ENCODE results near the gene FUT2. TPM values are rescaled to one million over a fixed set of nuclear protein-coding genes. Genes with fewer than 3 reads are reported as not detected.
A peak's percentile ranks its signal among the peaks of the same experiment; 100 is the strongest.

FUT2 gene
- total and polyA plus RNA-seq, 2 of the 13 experiments (the other 11 are each of a cell fraction or from before 2014, with no cell fraction given): 0.07 TPM; not detected in 1

GRCh38 chr19:48719263-48720171 is 23.7 kb downstream of the FUT2 start, which contains the start of gene MAMSTR (continued):
- no peak for TF ChIP-seq FUBP1 (CRISPR knock-in tag; IDR thresholded peaks at IDR 0.05; ENCODE audit: borderline replicate concordance)
- no peak for TF ChIP-seq ZNF605 (CRISPR knock-in tag; IDR thresholded peaks at IDR 0.05)
- no peak for TF ChIP-seq ZNF501 (CRISPR knock-in tag; IDR thresholded peaks at IDR 0.05)
- TF ChIP-seq PRDM4 (CRISPR knock-in tag; IDR thresholded peaks at IDR 0.05; ENCODE audit: borderline replicate concordance): no peak
- 0 out of 2 replicates have a peak, but pooled peaks have one; percentile 8 for TF ChIP-seq ZNF431 (CRISPR knock-in tag; IDR thresholded peaks at IDR 0.05; ENCODE audit: borderline replicate concordance, low read depth)
- 0 out of 2 replicates have a peak, but pooled peaks have one; percentile 8 for TF ChIP-seq ZNF263 (CRISPR knock-in tag; IDR thresholded peaks at IDR 0.05)
- TF ChIP-seq ZNF670 (CRISPR knock-in tag; IDR thresholded peaks at IDR 0.05; ENCODE audit: borderline replicate concordance): 0 out of 2 replicates have a peak, but pooled peaks have one; percentile 6
- peak; percentile 12 for TF ChIP-seq HNRNPLL (IDR thresholded peaks at IDR 0.05; ENCODE audit: low read depth, low read length, poor library complexity, severe bottlenecking)
- TF ChIP-seq ZNF691 (CRISPR knock-in tag; IDR thresholded peaks at IDR 0.05; ENCODE audit: borderline replicate concordance, low read depth): peak; percentile 37; the same call in 1 of the 2 replicates
- TF ChIP-seq TEAD3 (CRISPR knock-in tag; optimal IDR thresholded peaks at IDR 0.05; ENCODE audit: borderline replicate concordance): no peak
- peak; percentile 65 for TF ChIP-seq CTCF (CRISPR knock-in tag; IDR thresholded peaks at IDR 0.05)
- TF ChIP-seq ZNF160 (CRISPR knock-in tag; IDR thresholded peaks at IDR 0.05): no peak
- TF ChIP-seq SRSF9 (IDR thresholded peaks at IDR 0.05; ENCODE audit: borderline replicate concordance, insufficient read depth, low read depth, low read length, poor library complexity, severe bottlenecking): no peak
- TF ChIP-seq FOXO4 (CRISPR knock-in tag; conservative IDR thresholded peaks at IDR 0.05): no peak
- peak; percentile 46; the same call in 1 of the 2 replicates for TF ChIP-seq PATZ1 (CRISPR knock-in tag; IDR thresholded peaks at IDR 0.05)
